GM12878 (cell line): ENCODE results near the gene INO80. TPM values are rescaled to one million over a fixed set of nuclear protein-coding genes. Genes with fewer than 3 reads are reported as not detected.

ENCODE experiments used
- ATAC-seq: fragments of 200-7000 bp; cut with Tn5 transposase; 3 replicates; pipeline ENCODE4 v1.9.1; 2020; ENCODE audit warnings: mild to moderate bottlenecking, moderate library complexity
- BruUV-seq: library from RNA; stranded (reverse); fragments of 400-500 nt; replicated peaks from 2 replicates; lab custom pipeline; 2021; lab: Mats Ljungman, UMichigan
- CTCF ChIA-PET: fragments of 300-600 bp; sonication (Branson Sonifier 250); formaldehyde crosslinking; extraction: SDS; loops from one replicate; lab custom pipeline; 2021; ENCODE audit warnings: inconsistent platforms; lab: Yijun Ruan, JAX
- POLR2A ChIA-PET: fragments of 350-600 bp; formaldehyde crosslinking; extraction: SDS; loops from one replicate; lab custom pipeline; 2021; ENCODE audit warnings: inconsistent platforms; lab: Charles Lee
- RAD21 ChIA-PET: fragments of 300-600 bp; sonication (Branson Sonifier 250); formaldehyde crosslinking; loops from one replicate; lab custom pipeline; 2023; ENCODE audit warnings: antibody characterized with exemption; ENCODE audit not compliant: unreplicated experiment; lab: Charles Lee
- SMC1A ChIA-PET: fragments of 300-600 bp; sonication (Branson Sonifier 250); formaldehyde crosslinking; loops from one replicate; lab custom pipeline; 2023; ENCODE audit not compliant: unreplicated experiment, uncharacterized antibody; lab: Charles Lee
- DNase-seq: peaks from one replicate; pipeline ENCODE4 v3.0.0-alpha.2; 2011; ENCODE audit warnings: low read depth, low spot score
- FAIRE-seq: peaks from 3 replicates; lab custom pipeline; 2011; peaks lifted over from hg19 to GRCh38; lab: Jason Lieb, UNC
- H2AFZ ChIP-seq: 2 replicates; pipeline ENCODE4 v1.6.0; 2011; ENCODE audit warnings: low read depth, low read length, control low read depth; ENCODE audit not compliant: control insufficient read depth
- H3K27ac ChIP-seq: 2 replicates; pipeline ENCODE4 v1.5.1; 2011; ENCODE audit warnings: control low read depth; ENCODE audit not compliant: control insufficient read depth, insufficient read depth
- H3K27me3 ChIP-seq, 2 experiments: replicated peaks in 1 of 2; 2 replicates each; pipeline versions ENCODE4 v1.6.0 to v1.6.1; 2011; ENCODE audit warnings: low read length in 1 of 2; ENCODE audit not compliant: control insufficient read depth in 2 of 2, insufficient read depth in 2 of 2
- H3K36me3 ChIP-seq, 2 experiments: 2 replicates each; pipeline ENCODE4 v1.5.1; 2011; ENCODE audit warnings: low read length in 1 of 2; ENCODE audit not compliant: control insufficient read depth in 2 of 2, insufficient read depth in 2 of 2
- H3K4me1 ChIP-seq: 2 replicates; pipeline ENCODE4 v1.6.1; 2011; ENCODE audit warnings: mild to moderate bottlenecking, low read length, moderate library complexity, mixed read lengths; ENCODE audit not compliant: control insufficient read depth, insufficient read depth
- H3K4me2 ChIP-seq: 2 replicates; pipeline ENCODE4 v1.6.0; 2011; ENCODE audit warnings: control low read depth; ENCODE audit not compliant: control insufficient read depth, insufficient read depth
- H3K4me3 ChIP-seq: fragments of 200-600 bp; sonication (generic); 2 replicates; pipeline ENCODE4 v1.5.1; 2016
- H3K79me2 ChIP-seq: 2 replicates; pipeline ENCODE4 v1.6.0; 2011; ENCODE audit warnings: low read length; ENCODE audit not compliant: control insufficient read depth, insufficient read depth
- H3K9ac ChIP-seq: 2 replicates; pipeline ENCODE4 v1.8.0; 2011; ENCODE audit warnings: low read length, control low read depth, mixed read lengths; ENCODE audit not compliant: control insufficient read depth, insufficient read depth
- H3K9me3 ChIP-seq: replicated peaks from 3 replicates; pipeline ENCODE4 v1.5.1; 2011; ENCODE audit warnings: mild to moderate bottlenecking, low read length; ENCODE audit not compliant: control insufficient read depth, insufficient read depth
- H4K20me1 ChIP-seq: 2 replicates; pipeline ENCODE4 v1.6.0; 2011; ENCODE audit not compliant: control insufficient read depth, insufficient read depth
- CHD4 ChIP-seq: fragments of 200-600 bp; sonication (generic); IDR thresholded peaks from 2 replicates; pipeline ENCODE4 v1.6.1; 2016; ENCODE audit warnings: mild to moderate bottlenecking
- ETV6 ChIP-seq, 2 experiments: fragments of 450-650 bp in 1 of 2; IDR thresholded peaks in 1 of 2; conservative IDR thresholded peaks in 1 of 2; 2 replicates each; pipeline ENCODE4 v1.6.1; 2014; ENCODE audit warnings: antibody characterized with exemption in 1 of 2, borderline replicate concordance in 1 of 2, low read depth in 1 of 2, mild to moderate bottlenecking in 1 of 2, moderate library complexity in 1 of 2
- FOXM1 ChIP-seq: IDR thresholded peaks from 2 replicates; pipeline ENCODE4 v1.6.1; 2012; ENCODE audit warnings: low read depth, mild to moderate bottlenecking, inconsistent platforms, low read length, moderate library complexity
- POLR2A ChIP-seq: IDR thresholded peaks from 2 replicates; pipeline ENCODE4 v1.6.1; 2011; ENCODE audit warnings: low read depth, mild to moderate bottlenecking, low read length
- ZNF274 ChIP-seq: IDR thresholded peaks from one replicate; pipeline ENCODE4 v1.8.0; 2011; ENCODE audit not compliant: insufficient read length, insufficient read depth
- WGBS: methylation state at CpG from one replicate; pipeline ENCODE4 v1.1.6; 2016; ENCODE audit warnings: low lambda C conversion rate; ENCODE audit not compliant: insufficient replicate concordance, insufficient coverage; ENCODE audit errors: missing lambda C conversion rate; 5-methylcytosine and 5-hydroxymethylcytosine counted together
- in situ Hi-C: fragments of 300-500 bp; cut with MboI; formaldehyde crosslinking; loops from 9 replicates; pipeline ENCODE4 v1.14.3; 2018; ENCODE audit warnings: mixed read lengths
- intact Hi-C: fragments of 100-400 bp; cut with micrococcal nuclease; formaldehyde crosslinking; loops from one replicate; pipeline ENCODE4 v1.14.2; 2022; ENCODE audit not compliant: unreplicated experiment
- polyA plus RNA-seq, 11 experiments: library from polyadenylated mRNA; depleted of rRNA in 4 of 11; unstranded in 6 of 11; stranded (reverse) in 5 of 11; fragments of >200 nt; fragmentation: Nextera tagmentation in 4 of 11; fragmentation: Illumina TruSeq in 1 of 11; extraction: Ambion mirVana in 4 of 11; extraction: Trizol in 1 of 11; gene quantifications; 1 replicate in 1 of 11; 2 replicates in 10 of 11; pipeline versions ENCODE4 v1.2.1 to v1.2.3, GENCODE V29; 2011 to 2016; ENCODE audit warnings: inconsistent platforms in 2 of 11, missing spikeins in 2 of 11, low read depth in 1 of 11
- total RNA-seq, 4 experiments: library from RNA; depleted of rRNA in 3 of 4; stranded (reverse); fragments of >200 nt in 3 of 4; fragmentation: Illumina TruSeq in 1 of 4; extraction: Trizol in 1 of 4; gene quantifications; 2 replicates each; pipeline versions ENCODE4 v1.2.1 to v1.2.3, GENCODE V29; 2013 to 2021
- TF ChIP-seq, protein P1 (sequence below): IDR thresholded peaks from 2 replicates; pipeline ENCODE4 v1.6.1; 2012; ENCODE audit warnings: improper control_type of control experiment, low read depth, low read length; ENCODE audit not compliant: insufficient replicate concordance
- TF ChIP-seq, protein P2 (sequence below): fragments of 450-650 bp; IDR thresholded peaks from 2 replicates; pipeline ENCODE4 v1.6.1; 2017; ENCODE audit warnings: mild to moderate bottlenecking, low read depth, inconsistent platforms; ENCODE audit not compliant: poor library complexity, severe bottlenecking
- TF ChIP-seq, protein P3 (sequence below): fragments of 450-650 bp; IDR thresholded peaks from 2 replicates; pipeline ENCODE4 v1.6.1; 2017; ENCODE audit warnings: mild to moderate bottlenecking, moderate library complexity

The INO80 gene
- total and polyA plus RNA-seq, 10 of the 15 experiments (the other 5 are each of a cell fraction or from before 2014, with no cell fraction given) = 4.5 to 25.0 (median 14.2) TPM

DNA sequence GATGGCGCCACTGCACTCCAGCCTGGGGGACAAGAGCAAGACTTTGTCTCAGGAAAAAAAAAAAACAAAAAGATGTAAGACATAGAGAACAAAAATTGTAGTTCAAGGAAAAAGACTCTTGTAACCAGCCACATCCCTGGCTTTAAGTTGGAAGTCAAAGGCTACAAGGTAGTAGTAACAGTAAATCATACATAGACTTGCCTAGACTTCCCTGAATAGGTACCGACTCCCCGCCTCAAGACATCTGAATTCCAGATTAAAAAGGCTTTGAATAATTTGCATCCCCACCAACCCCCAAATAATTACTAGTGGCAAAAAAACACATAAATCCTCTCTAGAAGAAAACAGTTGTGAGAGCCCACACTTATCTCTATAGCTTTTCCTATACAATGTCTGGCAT, 55.6 kb downstream of the INO80 start:
- H3K27me3 ChIP-seq = no peaks in the 10 kb centered on the region
- ATAC-seq (no peak), DNase-seq (no peak), FAIRE-seq (no peak)
- peaks cover 8 to 30% of the 10 kb centered on the region in 2 experiments for H3K36me3 ChIP-seq
- peaks cover 5% of the 10 kb centered on the region; the same call in 2 of the 3 replicates for H3K9me3 ChIP-seq
- no peak overlapping the region for H3K4me3 ChIP-seq
- in situ Hi-C loops (no loop called here), intact Hi-C loops (no loop called here)
- SMC1A ChIA-PET = interaction anchor here (1.7 kb wide), 1 partner anchor 12 kb away, joined by 5 read pairs; no protein-coding TSS in a partner anchor
- no peaks in the 10 kb centered on the region for H3K79me2 ChIP-seq
- no peak overlapping the region for H2AFZ ChIP-seq
- CTCF ChIA-PET = interaction anchor here (0.6 kb wide), 1 partner anchor 16 kb away, joined by 3 read pairs; no protein-coding TSS in a partner anchor
- H3K9ac ChIP-seq = no peak overlapping the region
- RAD21 ChIA-PET = no interaction called here
- no peaks in the 10 kb centered on the region for H3K4me1 ChIP-seq
- POLR2A ChIA-PET = no interaction called here
- BruUV-seq = no TSS peak
- H3K4me2 ChIP-seq = no peak overlapping the region
- no peaks in the 10 kb centered on the region for H4K20me1 ChIP-seq
- no peak overlapping the region for H3K27ac ChIP-seq
- 100% methylated on average over 3 of the region's 3 CpGs for WGBS
- TF ChIP-seq ETV6 (conservative IDR thresholded peaks at IDR 0.05 in 1 of 2, IDR thresholded peaks at IDR 0.05 in 1 of 2; ENCODE audit: borderline replicate concordance in 1 of 2, low read depth in 1 of 2) (no peak), FOXM1 (no peak), ZNF274 (no peak), CHD4 (no peak), POLR2A (no peak)
- TF ChIP-seq, protein P1, sequence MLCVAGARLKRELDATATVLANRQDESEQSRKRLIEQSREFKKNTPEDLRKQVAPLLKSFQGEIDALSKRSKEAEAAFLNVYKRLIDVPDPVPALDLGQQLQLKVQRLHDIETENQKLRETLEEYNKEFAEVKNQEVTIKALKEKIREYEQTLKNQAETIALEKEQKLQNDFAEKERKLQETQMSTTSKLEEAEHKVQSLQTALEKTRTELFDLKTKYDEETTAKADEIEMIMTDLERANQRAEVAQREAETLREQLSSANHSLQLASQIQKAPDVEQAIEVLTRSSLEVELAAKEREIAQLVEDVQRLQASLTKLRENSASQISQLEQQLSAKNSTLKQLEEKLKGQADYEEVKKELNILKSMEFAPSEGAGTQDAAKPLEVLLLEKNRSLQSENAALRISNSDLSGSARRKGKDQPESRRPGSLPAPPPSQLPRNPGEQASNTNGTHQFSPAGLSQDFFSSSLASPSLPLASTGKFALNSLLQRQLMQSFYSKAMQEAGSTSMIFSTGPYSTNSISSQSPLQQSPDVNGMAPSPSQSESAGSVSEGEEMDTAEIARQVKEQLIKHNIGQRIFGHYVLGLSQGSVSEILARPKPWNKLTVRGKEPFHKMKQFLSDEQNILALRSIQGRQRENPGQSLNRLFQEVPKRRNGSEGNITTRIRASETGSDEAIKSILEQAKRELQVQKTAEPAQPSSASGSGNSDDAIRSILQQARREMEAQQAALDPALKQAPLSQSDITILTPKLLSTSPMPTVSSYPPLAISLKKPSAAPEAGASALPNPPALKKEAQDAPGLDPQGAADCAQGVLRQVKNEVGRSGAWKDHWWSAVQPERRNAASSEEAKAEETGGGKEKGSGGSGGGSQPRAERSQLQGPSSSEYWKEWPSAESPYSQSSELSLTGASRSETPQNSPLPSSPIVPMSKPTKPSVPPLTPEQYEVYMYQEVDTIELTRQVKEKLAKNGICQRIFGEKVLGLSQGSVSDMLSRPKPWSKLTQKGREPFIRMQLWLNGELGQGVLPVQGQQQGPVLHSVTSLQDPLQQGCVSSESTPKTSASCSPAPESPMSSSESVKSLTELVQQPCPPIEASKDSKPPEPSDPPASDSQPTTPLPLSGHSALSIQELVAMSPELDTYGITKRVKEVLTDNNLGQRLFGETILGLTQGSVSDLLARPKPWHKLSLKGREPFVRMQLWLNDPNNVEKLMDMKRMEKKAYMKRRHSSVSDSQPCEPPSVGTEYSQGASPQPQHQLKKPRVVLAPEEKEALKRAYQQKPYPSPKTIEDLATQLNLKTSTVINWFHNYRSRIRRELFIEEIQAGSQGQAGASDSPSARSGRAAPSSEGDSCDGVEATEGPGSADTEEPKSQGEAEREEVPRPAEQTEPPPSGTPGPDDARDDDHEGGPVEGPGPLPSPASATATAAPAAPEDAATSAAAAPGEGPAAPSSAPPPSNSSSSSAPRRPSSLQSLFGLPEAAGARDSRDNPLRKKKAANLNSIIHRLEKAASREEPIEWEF = no peak
- TF ChIP-seq, protein P2, sequence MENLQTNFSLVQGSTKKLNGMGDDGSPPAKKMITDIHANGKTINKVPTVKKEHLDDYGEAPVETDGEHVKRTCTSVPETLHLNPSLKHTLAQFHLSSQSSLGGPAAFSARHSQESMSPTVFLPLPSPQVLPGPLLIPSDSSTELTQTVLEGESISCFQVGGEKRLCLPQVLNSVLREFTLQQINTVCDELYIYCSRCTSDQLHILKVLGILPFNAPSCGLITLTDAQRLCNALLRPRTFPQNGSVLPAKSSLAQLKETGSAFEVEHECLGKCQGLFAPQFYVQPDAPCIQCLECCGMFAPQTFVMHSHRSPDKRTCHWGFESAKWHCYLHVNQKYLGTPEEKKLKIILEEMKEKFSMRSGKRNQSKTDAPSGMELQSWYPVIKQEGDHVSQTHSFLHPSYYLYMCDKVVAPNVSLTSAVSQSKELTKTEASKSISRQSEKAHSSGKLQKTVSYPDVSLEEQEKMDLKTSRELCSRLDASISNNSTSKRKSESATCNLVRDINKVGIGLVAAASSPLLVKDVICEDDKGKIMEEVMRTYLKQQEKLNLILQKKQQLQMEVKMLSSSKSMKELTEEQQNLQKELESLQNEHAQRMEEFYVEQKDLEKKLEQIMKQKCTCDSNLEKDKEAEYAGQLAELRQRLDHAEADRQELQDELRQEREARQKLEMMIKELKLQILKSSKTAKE = no peak
- TF ChIP-seq, protein P3, sequence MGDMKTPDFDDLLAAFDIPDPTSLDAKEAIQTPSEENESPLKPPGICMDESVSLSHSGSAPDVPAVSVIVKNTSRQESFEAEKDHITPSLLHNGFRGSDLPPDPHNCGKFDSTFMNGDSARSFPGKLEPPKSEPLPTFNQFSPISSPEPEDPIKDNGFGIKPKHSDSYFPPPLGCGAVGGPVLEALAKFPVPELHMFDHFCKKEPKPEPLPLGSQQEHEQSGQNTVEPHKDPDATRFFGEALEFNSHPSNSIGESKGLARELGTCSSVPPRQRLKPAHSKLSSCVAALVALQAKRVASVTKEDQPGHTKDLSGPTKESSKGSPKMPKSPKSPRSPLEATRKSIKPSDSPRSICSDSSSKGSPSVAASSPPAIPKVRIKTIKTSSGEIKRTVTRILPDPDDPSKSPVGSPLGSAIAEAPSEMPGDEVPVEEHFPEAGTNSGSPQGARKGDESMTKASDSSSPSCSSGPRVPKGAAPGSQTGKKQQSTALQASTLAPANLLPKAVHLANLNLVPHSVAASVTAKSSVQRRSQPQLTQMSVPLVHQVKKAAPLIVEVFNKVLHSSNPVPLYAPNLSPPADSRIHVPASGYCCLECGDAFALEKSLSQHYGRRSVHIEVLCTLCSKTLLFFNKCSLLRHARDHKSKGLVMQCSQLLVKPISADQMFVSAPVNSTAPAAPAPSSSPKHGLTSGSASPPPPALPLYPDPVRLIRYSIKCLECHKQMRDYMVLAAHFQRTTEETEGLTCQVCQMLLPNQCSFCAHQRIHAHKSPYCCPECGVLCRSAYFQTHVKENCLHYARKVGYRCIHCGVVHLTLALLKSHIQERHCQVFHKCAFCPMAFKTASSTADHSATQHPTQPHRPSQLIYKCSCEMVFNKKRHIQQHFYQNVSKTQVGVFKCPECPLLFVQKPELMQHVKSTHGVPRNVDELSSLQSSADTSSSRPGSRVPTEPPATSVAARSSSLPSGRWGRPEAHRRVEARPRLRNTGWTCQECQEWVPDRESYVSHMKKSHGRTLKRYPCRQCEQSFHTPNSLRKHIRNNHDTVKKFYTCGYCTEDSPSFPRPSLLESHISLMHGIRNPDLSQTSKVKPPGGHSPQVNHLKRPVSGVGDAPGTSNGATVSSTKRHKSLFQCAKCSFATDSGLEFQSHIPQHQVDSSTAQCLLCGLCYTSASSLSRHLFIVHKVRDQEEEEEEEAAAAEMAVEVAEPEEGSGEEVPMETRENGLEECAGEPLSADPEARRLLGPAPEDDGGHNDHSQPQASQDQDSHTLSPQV = no peak
